GM12878 (cell line): ENCODE measurements around the gene SLC25A26.

Experiments
- POLR2A ChIP-seq: IDR thresholded peaks from 2 replicates; pipeline ENCODE4 v1.6.1; 2011; ENCODE audit warnings: low read depth, mild to moderate bottlenecking, low read length
- POLR2AphosphoS5 ChIP-seq: IDR thresholded peaks from 2 replicates; pipeline ENCODE4 v1.6.1; 2011; ENCODE audit warnings: mild to moderate bottlenecking, low read length, inconsistent platforms
- PRDM15 ChIP-seq: fragments of 450-650 bp; formaldehyde crosslinking; IDR thresholded peaks from 2 replicates; pipeline ENCODE4 v1.4.0; 2020; ENCODE audit warnings: mild to moderate bottlenecking, moderate library complexity
- TF ChIP-seq, protein P1 (sequence below), 3 experiments: IDR thresholded peaks in 2 of 3; conservative IDR thresholded peaks in 1 of 3; 2 replicates each; pipeline ENCODE4 v1.5.1; 2011; ENCODE audit warnings: low read depth in 3 of 3, low read length in 3 of 3, mild to moderate bottlenecking in 3 of 3, control low read depth in 2 of 3, moderate library complexity in 2 of 3, inconsistent platforms in 1 of 3, mixed read lengths in 1 of 3; ENCODE audit not compliant: control insufficient read depth in 2 of 3, insufficient read depth in 1 of 3; ENCODE audit errors: extremely low read depth in 1 of 3

GRCh38 chr3:66381626-66382025 lies 160.8 kb downstream of the SLC25A26 start:
- TF ChIP-seq POLR2A = no peak
- TF ChIP-seq POLR2AphosphoS5 = no peak
- TF ChIP-seq, protein P1, sequence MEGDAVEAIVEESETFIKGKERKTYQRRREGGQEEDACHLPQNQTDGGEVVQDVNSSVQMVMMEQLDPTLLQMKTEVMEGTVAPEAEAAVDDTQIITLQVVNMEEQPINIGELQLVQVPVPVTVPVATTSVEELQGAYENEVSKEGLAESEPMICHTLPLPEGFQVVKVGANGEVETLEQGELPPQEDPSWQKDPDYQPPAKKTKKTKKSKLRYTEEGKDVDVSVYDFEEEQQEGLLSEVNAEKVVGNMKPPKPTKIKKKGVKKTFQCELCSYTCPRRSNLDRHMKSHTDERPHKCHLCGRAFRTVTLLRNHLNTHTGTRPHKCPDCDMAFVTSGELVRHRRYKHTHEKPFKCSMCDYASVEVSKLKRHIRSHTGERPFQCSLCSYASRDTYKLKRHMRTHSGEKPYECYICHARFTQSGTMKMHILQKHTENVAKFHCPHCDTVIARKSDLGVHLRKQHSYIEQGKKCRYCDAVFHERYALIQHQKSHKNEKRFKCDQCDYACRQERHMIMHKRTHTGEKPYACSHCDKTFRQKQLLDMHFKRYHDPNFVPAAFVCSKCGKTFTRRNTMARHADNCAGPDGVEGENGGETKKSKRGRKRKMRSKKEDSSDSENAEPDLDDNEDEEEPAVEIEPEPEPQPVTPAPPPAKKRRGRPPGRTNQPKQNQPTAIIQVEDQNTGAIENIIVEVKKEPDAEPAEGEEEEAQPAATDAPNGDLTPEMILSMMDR (IDR thresholded peaks at IDR 0.05 in 2 of 3, conservative IDR thresholded peaks at IDR 0.05 in 1 of 3; ENCODE audit: control insufficient read depth in 2 of 3, extremely low read depth in 1 of 3, insufficient read depth in 1 of 3, low read depth in 3 of 3, low read length in 3 of 3) = no peak
- no peak for TF ChIP-seq PRDM15
